ENCODE measurements around the gene FLT3.

The FLT3 gene

GRCh38 chr13:28056426-28056825 is 44.0 kb downstream of the FLT3 start:
- intact Hi-C loops (cut with DNase I; ENCODE audit: low total_unique reads) = no loop called here
- Histone ChIP-seq H3K36me3 (no peaks in the 10 kb centered on the region), H3K4me1 (no peaks in the 10 kb centered on the region), H3K27ac (no peak overlapping the region), H3K9me3 (no peaks in the 10 kb centered on the region), H3K4me3 (no peak overlapping the region), H3K27me3 (peaks cover 0 to 12% of the 10 kb centered on the region in 2 donors)
- TF ChIP-seq CTCF (IDR thresholded peaks at IDR 0.05) = no peak
- DNase-seq = no peak

DNA sequence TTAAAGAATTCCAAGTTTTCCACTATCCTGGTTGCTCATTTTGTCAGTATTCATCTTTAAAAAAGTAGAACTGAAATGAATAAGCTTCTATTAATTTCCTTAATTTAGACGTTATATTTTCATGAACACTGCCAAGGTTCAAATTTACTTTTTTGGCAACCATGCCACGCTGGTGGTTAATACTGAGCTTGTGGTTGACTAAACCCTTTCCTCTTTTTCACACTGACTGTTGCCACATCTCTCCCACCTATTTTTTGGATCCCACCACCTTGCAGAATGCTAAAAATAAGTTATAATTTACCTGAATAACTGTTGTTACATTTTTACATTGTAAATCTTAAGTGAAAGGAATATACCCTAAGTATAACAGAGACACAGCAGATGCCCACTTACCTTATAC is 45.0 kb downstream of the FLT3 start:
- Histone ChIP-seq H3K36me3 (no peaks in the 10 kb centered on the region), H3K9me3 (no peaks in the 10 kb centered on the region), H3K4me1 (no peaks in the 10 kb centered on the region), H3K27ac (no peak overlapping the region), H3K4me3 (no peak overlapping the region), H3K27me3 (peaks cover 0 to 12% of the 10 kb centered on the region in 2 donors)
- intact Hi-C loops (cut with DNase I; ENCODE audit: low total_unique reads) = no loop called here
- no peak for TF ChIP-seq CTCF (IDR thresholded peaks at IDR 0.05)
- DNase-seq = no peak

GRCh38 chr13:28052945-28053344 is 47.4 kb downstream of the FLT3 start:
- H3K27me3 ChIP-seq = peaks cover 0 to 12% of the 10 kb centered on the region in 2 donors

GRCh38 chr13:28049880-28050875 is 50.2 kb downstream of the FLT3 start:
- no peak overlapping the region for H3K27ac ChIP-seq
- H3K9me3 ChIP-seq = no peaks in the 10 kb centered on the region
- no peak for DNase-seq
- intact Hi-C loops (cut with DNase I; ENCODE audit: low total_unique reads) = no loop called here
- H3K4me3 ChIP-seq = no peak overlapping the region
- H3K4me1 ChIP-seq = no peaks in the 10 kb centered on the region
- H3K36me3 ChIP-seq = no peaks in the 10 kb centered on the region
- TF ChIP-seq CTCF (IDR thresholded peaks at IDR 0.05) = no peak
- H3K27me3 ChIP-seq = no peaks in the 10 kb centered on the region

More at GRCh38 chr13:28052945-28053344, 47.4 kb downstream of the FLT3 start:
- H3K4me3 ChIP-seq = no peak overlapping the region
- no peak overlapping the region for H3K27ac ChIP-seq
- no peak for DNase-seq
- H3K4me1 ChIP-seq = no peaks in the 10 kb centered on the region
- H3K36me3 ChIP-seq = no peaks in the 10 kb centered on the region
- TF ChIP-seq CTCF (IDR thresholded peaks at IDR 0.05) = no peak
- intact Hi-C loops (cut with DNase I; ENCODE audit: low total_unique reads) = no loop called here
- no peaks in the 10 kb centered on the region for H3K9me3 ChIP-seq

DNA sequence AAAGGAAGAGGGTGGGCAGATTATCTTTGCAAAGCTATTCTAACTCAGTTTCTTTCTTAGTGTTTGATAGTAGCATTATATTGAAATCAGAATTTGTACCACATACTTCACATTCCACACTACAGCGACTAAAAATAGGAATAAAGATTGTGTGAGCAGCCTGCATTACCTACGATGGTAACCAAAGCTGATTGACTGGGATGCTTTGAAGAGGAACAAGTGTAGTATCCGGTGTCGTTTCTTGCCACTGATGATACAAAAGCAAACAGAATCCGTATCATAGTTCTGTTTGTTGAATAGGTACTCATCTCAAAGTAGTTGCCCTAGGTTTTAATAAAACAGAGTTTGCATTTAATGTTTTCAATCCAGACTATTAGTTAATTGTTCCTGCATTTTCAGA is 51.2 kb downstream of the FLT3 start:
- no peaks in the 10 kb centered on the region for H3K4me1 ChIP-seq
- no peak for TF ChIP-seq CTCF (IDR thresholded peaks at IDR 0.05)
- no peak for DNase-seq
- no peaks in the 10 kb centered on the region for H3K9me3 ChIP-seq
- intact Hi-C loops (cut with DNase I; ENCODE audit: low total_unique reads) = no loop called here
- H3K27me3 ChIP-seq = no peaks in the 10 kb centered on the region
- no peak overlapping the region for H3K4me3 ChIP-seq
- no peak overlapping the region for H3K27ac ChIP-seq
- H3K36me3 ChIP-seq = no peaks in the 10 kb centered on the region
